Ecto neural progenitor cell (in vitro differentiated cells): ENCODE data around the gene EGFL7.

Experiments
- DNase-seq: peaks from one replicate; pipeline ENCODE4 v3.0.0-alpha.2; 2018; ENCODE audit warnings: low spot score

Gene EGFL7

GRCh38 chr9:136644593-136645351 lies 17.9 kb upstream of the EGFL7 start:
- DNase-seq = peak; percentile 85

GRCh38 chr9:136645352-136645902 lies 17.3 kb upstream of the EGFL7 start:
- DNase-seq = no peak

GRCh38 chr9:136645903-136646754 lies 16.6 kb upstream of the EGFL7 start:
- DNase-seq = no peak

GRCh38 chr9:136646827-136647711 lies 15.6 kb upstream of the EGFL7 start:
- DNase-seq = no peak

GRCh38 chr9:136648751-136649150 lies 14.0 kb upstream of the EGFL7 start:
- DNase-seq = no peak

- DNase-seq = no peak
These were observed 12.7 kb upstream of the EGFL7 start for GRCh38 chr9:136650021-136650420.

- no peak for DNase-seq
These were observed 12.1 kb upstream of the EGFL7 start for GRCh38 chr9:136650648-136651047.

GRCh38 chr9:136651860-136652259 lies 10.9 kb upstream of the EGFL7 start:
- DNase-seq = no peak

GRCh38 chr9:136653323-136654079 lies 9.2 kb upstream of the EGFL7 start:
- DNase-seq = no peak

- no peak for DNase-seq
These were observed 7.7 kb upstream of the EGFL7 start for GRCh38 chr9:136654820-136655535.

- DNase-seq = no peak
These were observed 7.1 kb upstream of the EGFL7 start for GRCh38 chr9:136655536-136656182.

GRCh38 chr9:136656183-136656738 lies 6.5 kb upstream of the EGFL7 start:
- DNase-seq = no peak

GRCh38 chr9:136656795-136657611 lies 5.7 kb upstream of the EGFL7 start:
- DNase-seq = no peak

GRCh38 chr9:136657974-136658848 lies 4.5 kb upstream of the EGFL7 start:
- no peak for DNase-seq

GRCh38 chr9:136658849-136659535 lies 3.7 kb upstream of the EGFL7 start:
- DNase-seq = no peak

GRCh38 chr9:136659861-136660784 lies 2.6 kb upstream of the EGFL7 start:
- DNase-seq = no peak
